ENCODE measurements around the gene CAPZB.

DNA sequence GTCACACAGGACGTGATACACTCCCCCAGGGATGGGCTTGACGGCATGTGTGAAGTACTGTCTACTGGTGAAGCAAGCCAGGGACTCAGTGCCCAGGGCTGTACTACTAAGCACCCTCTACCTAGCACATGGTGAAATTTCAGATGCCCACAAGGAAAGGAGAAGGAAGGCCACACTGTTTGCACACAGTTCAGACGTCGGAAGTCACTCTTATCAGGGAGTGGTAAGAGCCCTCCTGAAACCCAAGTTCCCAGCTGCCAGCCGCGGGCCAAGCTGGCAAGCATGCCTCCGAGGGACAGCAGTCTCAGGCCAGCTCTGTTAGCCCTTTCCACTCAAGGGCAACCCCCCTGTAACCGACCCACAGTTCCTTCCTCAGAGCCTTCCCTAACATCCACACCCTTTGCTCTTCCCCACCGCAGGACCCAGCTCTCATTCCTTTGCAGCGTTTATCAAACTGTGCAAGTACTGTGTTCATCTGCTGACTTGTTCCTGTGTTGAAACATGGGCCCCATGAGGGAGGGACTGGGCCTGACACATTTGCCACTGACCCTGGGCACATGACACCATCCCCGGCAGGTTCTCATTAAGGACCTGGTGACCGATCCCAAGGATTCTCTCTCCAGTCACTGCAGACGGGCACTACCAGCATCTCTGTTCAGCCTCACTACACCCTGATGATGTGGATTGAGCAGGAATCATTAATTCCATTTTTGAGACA is 114.7 kb downstream of the CAPZB start:
- no peak for TF ChIP-seq FOXP2 (optimal IDR thresholded peaks at IDR 0.05; ENCODE audit: control extremely low read depth, extremely low read length, insufficient read depth)
- no peak for TF ChIP-seq EZH2 (IDR thresholded peaks at IDR 0.05)

All from SK-N-MC (cell line).